GM19455 (cell line): ENCODE measurements around the gene TMEM171.

ENCODE experiments used
- ATAC-seq: cut with Tn5 transposase; IDR thresholded peaks from one replicate; pipeline ENCODE4 v1.9.1; 2021; ENCODE audit not compliant: unreplicated experiment

TMEM171 gene

GRCh38 chr5:73151766-73152410 is 31.5 kb downstream of the TMEM171 start:
- ATAC-seq = no peak

DNA sequence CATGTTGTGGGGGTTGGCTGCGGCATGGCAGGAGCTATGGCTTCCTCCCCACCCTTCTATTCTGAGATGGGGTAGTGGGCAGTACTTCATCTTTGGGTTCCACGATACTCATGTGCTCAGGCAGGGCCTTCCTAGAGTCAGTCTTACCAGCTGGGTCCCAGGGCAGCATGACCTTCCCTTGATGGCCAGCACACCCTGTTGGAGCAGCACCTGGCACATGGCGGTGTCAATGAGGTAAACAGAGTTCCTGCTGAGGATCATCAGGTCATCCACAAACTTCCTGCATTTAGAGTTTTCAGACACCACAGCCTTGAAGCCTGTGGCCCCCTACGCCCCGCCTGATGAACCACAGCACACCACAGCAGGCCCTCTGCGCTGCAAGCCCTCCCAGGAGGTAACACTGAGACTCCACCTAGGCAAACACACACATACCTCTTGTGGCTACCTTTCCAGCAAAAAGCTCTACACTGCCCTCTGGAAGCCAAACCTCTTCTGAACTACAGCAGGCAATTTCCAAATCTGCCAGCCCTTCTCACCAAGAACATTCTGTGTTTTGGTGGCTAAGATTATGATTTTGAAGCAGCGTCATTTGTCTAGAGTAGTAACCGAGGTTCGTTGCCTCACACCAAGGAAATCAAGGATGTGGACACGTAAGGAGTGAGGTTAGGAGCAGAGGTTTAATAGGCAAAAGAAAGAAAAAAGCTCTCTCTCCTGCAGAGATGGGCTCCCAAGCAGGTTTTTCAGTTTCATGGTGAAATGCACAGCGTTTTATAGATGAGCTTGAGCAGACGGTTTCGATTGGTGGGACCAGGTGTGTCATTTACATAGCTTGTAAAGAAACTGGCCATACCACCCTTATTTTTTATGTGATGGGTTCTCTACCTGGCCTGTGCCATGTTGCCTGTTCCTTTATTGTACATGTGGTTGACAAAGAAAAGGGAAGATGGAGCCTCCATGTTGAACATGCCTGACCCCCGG is 32.3 kb downstream of the TMEM171 start:
- ATAC-seq = no peak

- ATAC-seq = no peak
Observed at GRCh38 chr5:73153513-73153912, 33.1 kb downstream of the TMEM171 start.

DNA sequence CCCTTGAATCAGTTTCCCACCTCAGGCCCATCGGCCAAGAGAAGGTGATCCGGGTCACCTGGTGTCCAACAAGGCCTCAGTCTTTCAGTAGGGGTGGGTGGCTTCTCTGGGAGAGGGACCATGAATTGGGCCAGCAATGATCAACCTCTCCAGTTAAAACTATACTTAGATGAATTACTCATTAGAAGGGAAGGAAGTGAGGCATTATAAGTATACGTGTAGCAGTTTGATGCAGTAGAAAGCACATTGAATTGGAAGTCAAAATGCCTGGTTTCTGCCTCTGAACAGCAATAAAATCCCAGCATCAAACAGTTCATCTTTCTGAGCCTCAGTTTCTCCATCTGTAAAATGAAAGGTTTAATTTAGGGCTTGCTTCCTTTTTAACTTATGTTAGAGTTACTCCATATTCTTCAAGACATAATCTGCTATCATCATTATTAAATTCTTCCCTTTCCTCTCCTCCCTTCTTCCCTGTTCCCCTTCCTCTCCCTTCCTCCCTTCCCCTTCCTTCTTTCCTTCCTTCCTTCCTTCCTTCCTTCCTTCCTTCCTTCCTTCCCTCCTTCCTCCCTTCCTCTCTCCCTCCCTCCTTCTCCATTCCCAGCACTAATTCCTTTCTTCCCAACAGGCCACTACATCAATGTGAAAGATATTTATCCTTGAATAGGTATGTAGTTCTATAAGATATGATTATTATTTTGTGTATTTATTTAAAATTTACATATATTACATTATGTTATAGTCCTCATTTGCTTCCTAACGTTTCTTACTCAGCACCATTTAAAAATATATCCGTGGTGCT is 34.0 kb downstream of the TMEM171 start:
- no peak for ATAC-seq

- no peak for ATAC-seq
Observed at GRCh38 chr5:73155271-73156222, 35.2 kb downstream of the TMEM171 start.

DNA sequence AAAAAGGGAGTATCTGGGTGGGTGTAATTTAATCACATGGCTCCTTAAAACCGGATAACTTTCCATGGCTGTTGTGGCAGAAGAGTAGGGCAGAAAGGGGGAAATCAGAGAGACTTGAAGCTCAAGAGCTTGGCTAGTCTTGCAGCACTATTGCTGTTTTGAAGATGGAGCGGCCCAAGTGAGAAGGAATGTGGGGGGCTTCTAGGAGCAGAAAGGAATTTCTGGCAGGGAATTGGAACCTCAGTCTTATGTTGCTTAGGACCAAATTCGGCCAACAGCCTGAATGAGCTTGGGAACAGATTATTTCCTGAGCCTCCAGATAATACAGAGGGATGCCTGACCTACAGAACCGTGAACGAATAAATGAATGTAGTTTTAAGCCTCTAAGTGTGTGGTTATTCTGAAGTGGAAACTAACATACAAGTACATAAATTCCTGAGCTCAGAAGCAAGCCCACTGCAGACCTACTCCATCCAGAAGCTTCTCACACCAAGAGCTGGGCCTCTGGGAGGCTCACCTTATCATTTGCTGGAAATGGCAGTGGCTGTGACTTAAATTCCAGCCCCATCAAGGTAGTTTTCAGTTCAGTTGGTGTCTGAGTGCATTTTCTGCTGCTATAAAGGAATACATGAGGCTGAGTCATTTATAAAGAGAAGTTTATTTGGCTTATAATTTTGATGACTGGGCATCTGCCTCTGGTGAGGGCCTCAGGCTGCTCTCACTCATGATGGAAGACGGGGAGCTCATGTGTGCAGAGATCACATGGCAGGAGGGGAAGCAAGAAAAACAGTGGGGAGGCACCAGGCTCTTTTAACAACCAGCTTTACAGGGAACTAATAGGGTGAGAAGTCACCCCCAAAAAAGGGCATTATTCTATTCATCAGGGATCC is 37.3 kb downstream of the TMEM171 start:
- ATAC-seq = no peak

GRCh38 chr5:73158313-73158712 is 37.9 kb downstream of the TMEM171 start:
- ATAC-seq = no peak

DNA sequence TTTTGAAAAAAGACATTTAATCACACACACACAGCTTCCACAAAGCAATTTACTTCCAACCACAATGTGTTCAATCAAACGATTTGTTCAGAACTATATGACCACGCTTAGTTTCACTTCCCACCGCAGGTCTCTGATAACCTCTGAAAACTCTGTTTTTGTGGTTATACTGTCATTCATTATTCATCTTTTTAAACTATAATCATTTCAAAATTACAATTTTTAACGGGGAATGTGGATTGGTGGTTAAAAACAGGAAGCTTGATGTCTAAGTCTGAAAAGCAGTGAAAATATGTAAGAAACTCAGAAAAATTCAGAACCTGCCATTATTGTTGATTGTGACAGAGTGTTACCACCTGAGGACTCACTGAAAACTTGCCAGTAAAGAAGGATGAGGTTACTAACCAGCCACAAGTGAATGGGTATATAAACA is 39.9 kb downstream of the TMEM171 start:
- ATAC-seq = no peak

DNA sequence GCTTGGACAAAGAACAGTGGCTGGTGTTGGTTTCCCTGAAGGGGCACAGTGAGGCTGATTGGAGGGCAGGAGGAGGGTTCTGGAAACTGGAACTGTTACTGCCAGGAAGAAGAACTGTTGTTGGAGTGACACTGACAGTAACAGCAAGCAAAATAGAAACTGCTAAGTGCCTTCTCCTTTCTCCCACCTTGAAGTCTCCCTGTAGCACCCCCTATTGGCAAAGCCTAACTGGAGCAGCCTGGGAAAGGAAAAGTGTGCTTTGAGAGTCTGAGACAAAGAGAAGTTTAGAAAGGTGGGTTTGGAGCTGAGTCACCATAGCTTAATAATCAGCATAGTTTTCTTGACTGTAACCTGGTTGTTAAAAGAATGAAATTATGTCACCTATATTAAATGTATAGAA is 50.1 kb downstream of the TMEM171 start:
- no peak for ATAC-seq

GRCh38 chr5:73171495-73171894 is 51.1 kb downstream of the TMEM171 start:
- ATAC-seq = no peak

- no peak for ATAC-seq
Observed at GRCh38 chr5:73172951-73173350, 52.6 kb downstream of the TMEM171 start, which contains the start of gene TMEM174. Gene TMEM174 (plus strand): TSS chr5:73173193. CDS start chr5:73173244, 51 bp downstream.

- ATAC-seq = no peak
Observed at GRCh38 chr5:73174100-73174815, 53.9 kb downstream of the TMEM171 start.

DNA sequence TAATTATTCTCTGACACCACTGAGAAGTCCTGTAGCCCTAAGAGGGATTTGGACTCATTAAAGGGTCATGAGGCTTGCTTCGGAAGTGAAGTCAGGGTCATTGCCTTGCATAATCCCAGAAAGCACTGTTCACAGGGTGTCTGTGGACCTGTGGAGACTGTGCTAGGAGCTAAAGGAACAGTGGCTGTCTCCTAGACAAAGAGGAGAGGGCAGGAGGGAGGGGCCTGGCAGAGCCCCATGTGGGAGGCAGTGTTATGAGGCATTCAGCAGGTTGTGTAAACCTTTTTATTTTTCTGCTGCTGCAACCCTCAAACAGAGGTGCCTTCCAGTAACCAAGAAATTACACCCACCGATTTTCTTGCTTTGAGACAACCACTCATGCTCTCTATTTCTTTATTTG is 55.9 kb downstream of the TMEM171 start:
- no peak for ATAC-seq

DNA sequence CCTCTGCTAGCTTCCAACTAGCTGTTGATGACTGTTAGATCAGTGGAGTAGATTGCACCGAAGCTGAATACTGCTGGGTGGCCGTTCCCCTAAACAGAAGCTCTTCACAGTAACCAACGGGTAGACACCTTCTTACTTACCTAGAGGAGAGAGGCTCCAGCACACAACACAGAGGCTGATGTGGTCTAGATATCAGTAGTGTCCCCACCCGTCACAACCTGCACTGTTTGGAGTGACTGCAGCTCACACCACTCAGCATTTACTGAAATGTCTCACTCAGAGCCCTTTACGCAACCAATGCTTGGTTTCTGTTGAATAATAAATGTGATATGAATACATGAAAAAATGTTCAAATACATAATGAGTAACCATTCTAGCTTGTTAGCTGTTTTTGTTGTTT is 57.9 kb downstream of the TMEM171 start:
- no peak for ATAC-seq

DNA sequence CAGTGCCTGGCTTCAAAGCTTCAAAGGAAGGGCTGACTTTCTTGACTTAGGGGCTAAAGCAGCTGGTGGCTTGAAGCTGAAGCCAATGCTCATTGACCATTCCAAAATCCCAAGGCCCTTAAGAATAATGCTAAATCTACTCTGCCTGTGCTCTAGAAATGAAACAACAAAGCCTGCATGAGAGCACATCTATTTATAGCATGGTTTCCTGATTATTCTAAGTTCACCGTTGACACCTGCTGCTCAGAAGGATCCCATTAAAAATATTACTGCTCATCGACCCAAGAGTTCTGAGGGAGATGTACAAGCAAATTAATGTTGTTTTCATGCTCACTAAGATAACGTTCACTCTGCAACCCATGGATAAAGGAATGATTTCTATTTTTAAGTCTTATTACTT is 59.4 kb downstream of the TMEM171 start:
- no peak for ATAC-seq

GRCh38 chr5:73180566-73180965 is 60.2 kb downstream of the TMEM171 start:
- no peak for ATAC-seq
